K562 (cell line): Measurements from ENCODE around the gene BID. TPM values are rescaled to one million over a fixed set of nuclear protein-coding genes. Genes with fewer than 3 reads are reported as not detected.
"Not testable (repeated sequence)": the region's sequence is repeated elsewhere in the genome, so short reads cannot be mapped to it uniquely, and the experiment has no call there.

Source experiments
- ATAC-seq: fragments of 200-7000 bp; cut with Tn5 transposase; 3 replicates; pipeline ENCODE4 v1.9.1; 2020; ENCODE audit warnings: moderate library complexity
- BruUV-seq: library from RNA; stranded (reverse); fragments of 400-500 nt; replicated peaks from 2 replicates; lab custom pipeline; 2021; lab: Mats Ljungman, UMichigan
- CTCF ChIA-PET: fragments of 300-600 bp; formaldehyde crosslinking; extraction: SDS; loops from one replicate; lab custom pipeline; 2021; ENCODE audit warnings: low intra/inter-chr PET ratio; lab: Yijun Ruan, JAX
- POLR2A ChIA-PET: fragments of 300-600, 350-650 bp; sonication (Branson Sonifier 250); formaldehyde crosslinking; extraction: SDS; loops from one replicate; lab custom pipeline; 2021; ENCODE audit warnings: antibody characterized with exemption, inconsistent platforms; lab: Yijun Ruan, JAX
- DNase-seq, 4 experiments: peaks; one replicate each; pipeline versions ENCODE4 v3.0.0 to v3.0.0-alpha.2; 2011 to 2018; ENCODE audit warnings: low spot score in 3 of 4, mixed read lengths in 3 of 4; ENCODE audit errors: extremely low read depth in 1 of 4
- FAIRE-seq: peaks from 2 replicates; lab custom pipeline; 2011; peaks lifted over from hg19 to GRCh38; lab: Jason Lieb, UNC
- H2AFZ ChIP-seq: 2 replicates; pipeline ENCODE4 v1.6.0; 2011; ENCODE audit warnings: low read depth, low read length, control low read depth, inconsistent platforms
- H3K27ac ChIP-seq: fragments of 200-600 bp; 3 replicates; pipeline ENCODE4 v1.8.0; 2011; ENCODE audit warnings: low read depth, mild to moderate bottlenecking, control low read depth, inconsistent platforms, low read length, moderate library complexity, mixed read lengths; ENCODE audit errors: extremely low read depth
- H3K27me3 ChIP-seq, 2 experiments: fragments of 300-600 bp in 1 of 2; 2 replicates in 1 of 2; 3 replicates in 1 of 2; pipeline versions ENCODE4 v1.6.0 to v1.8.0; 2011; ENCODE audit warnings: inconsistent platforms in 2 of 2, low read length in 2 of 2, mild to moderate bottlenecking in 1 of 2, mixed read lengths in 1 of 2, moderate library complexity in 1 of 2; ENCODE audit not compliant: control insufficient read depth in 2 of 2, insufficient read depth in 2 of 2
- H3K36me3 ChIP-seq: fragments of 300-600 bp; 3 replicates; pipeline ENCODE4 v1.8.0; 2011; ENCODE audit warnings: mild to moderate bottlenecking, low read length, inconsistent platforms; ENCODE audit not compliant: control insufficient read depth, insufficient read depth
- H3K4me1 ChIP-seq, 2 experiments: fragments of 200-600 bp in 1 of 2; replicated peaks in 1 of 2; 2 replicates in 1 of 2; 3 replicates in 1 of 2; pipeline versions ENCODE4 v1.5.1 to v1.8.0; 2011; ENCODE audit warnings: inconsistent platforms in 2 of 2, low read length in 2 of 2, mild to moderate bottlenecking in 1 of 2, mixed read lengths in 1 of 2, moderate library complexity in 1 of 2; ENCODE audit not compliant: control insufficient read depth in 2 of 2, insufficient read depth in 2 of 2
- H3K4me2 ChIP-seq: 2 replicates; pipeline ENCODE4 v1.6.1; 2011; ENCODE audit warnings: low read length, control low read depth, inconsistent platforms, mixed read lengths; ENCODE audit not compliant: insufficient read depth
- H3K4me3 ChIP-seq: fragments of 200-600 bp; sonication (generic), shearing (Covaris generic); 2 replicates; pipeline ENCODE4 v1.5.1; 2016; ENCODE audit warnings: control low read depth, inconsistent platforms
- H3K79me2 ChIP-seq: fragments of 200-600 bp; 3 replicates; pipeline ENCODE4 v1.8.0; 2011; ENCODE audit warnings: low read length, inconsistent platforms; ENCODE audit not compliant: control insufficient read depth, insufficient read depth
- H3K9ac ChIP-seq, 2 experiments: 2 replicates each; pipeline versions ENCODE4 v1.6.0 to v1.6.1; 2011; ENCODE audit warnings: low read depth in 2 of 2, low read length in 2 of 2, control low read depth in 1 of 2, inconsistent platforms in 1 of 2, mild to moderate bottlenecking in 1 of 2, mixed read lengths in 1 of 2; ENCODE audit not compliant: insufficient read depth in 1 of 2
- H3K9me1 ChIP-seq: one replicate; pipeline ENCODE4 v1.6.0; 2011; ENCODE audit warnings: inconsistent platforms, mild to moderate bottlenecking, low read length, moderate library complexity; ENCODE audit not compliant: control insufficient read depth, insufficient read depth
- H3K9me3 ChIP-seq: replicated peaks from 2 replicates; pipeline ENCODE4 v1.5.1; 2011; ENCODE audit warnings: low read depth, low read length, inconsistent platforms; ENCODE audit not compliant: control insufficient read depth, insufficient read depth
- H4K20me1 ChIP-seq: replicated peaks from 2 replicates; pipeline ENCODE4 v1.6.1; 2011; ENCODE audit warnings: low read length, inconsistent platforms, mixed read lengths; ENCODE audit not compliant: control insufficient read depth, insufficient read depth
- C11orf30 ChIP-seq: fragments of 450-650 bp; IDR thresholded peaks from 2 replicates; pipeline ENCODE4 v1.6.1; 2016; ENCODE audit warnings: low read depth, mild to moderate bottlenecking
- MAFG ChIP-seq: fragments of 450-650 bp; conservative IDR thresholded peaks from 2 replicates; pipeline ENCODE4 v1.6.1; 2016; ENCODE audit warnings: missing genetic modification characterization, missing compliant biosample characterization
- NUFIP1 ChIP-seq: fragments of 450-650 bp; IDR thresholded peaks from 2 replicates; pipeline ENCODE4 v1.6.1; 2018; ENCODE audit not compliant: partially characterized antibody
- ZNF121 ChIP-seq: sonication (generic); formaldehyde crosslinking; conservative IDR thresholded peaks from 2 replicates; pipeline ENCODE4 v1.8.0; 2022; ENCODE audit warnings: missing genetic modification reagents
- ZNF316 ChIP-seq: fragments of 450-650 bp; IDR thresholded peaks from 2 replicates; pipeline ENCODE4 v1.6.1; 2016
- WGBS: fragments of 100-300 bp; shearing (Covaris generic); methylation state at CpG from one replicate; pipeline ENCODE4 v1.1.6; 2016; ENCODE audit warnings: low coverage, mixed read lengths; ENCODE audit not compliant: insufficient coverage; ENCODE audit errors: missing lambda C conversion rate; 5-methylcytosine and 5-hydroxymethylcytosine counted together
- in situ Hi-C: fragments of 300-500 bp; cut with MboI; formaldehyde crosslinking; loops from 4 replicates; pipeline ENCODE4 v1.15.0; 2018; ENCODE audit warnings: inconsistent platforms, mixed read lengths
- intact Hi-C: fragments of 100-400 bp; cut with micrococcal nuclease; formaldehyde crosslinking; loops from 2 replicates; pipeline ENCODE4 v1.14.2; 2022
- polyA plus RNA-seq, 8 experiments: library from polyadenylated mRNA; depleted of rRNA in 4 of 8; stranded (reverse) in 5 of 8; unstranded in 3 of 8; fragments of >200 nt; fragmentation: Nextera tagmentation in 2 of 8; fragmentation: Illumina TruSeq in 1 of 8; extraction: Ambion mirVana in 2 of 8; extraction: Trizol in 1 of 8; gene quantifications; 2 replicates each; pipeline versions ENCODE4 v1.2.1 to v1.2.3, GENCODE V29; 2011 to 2014; ENCODE audit warnings: inconsistent platforms in 1 of 8, missing spikeins in 1 of 8
- total RNA-seq, 7 experiments: library from RNA; depleted of rRNA in 6 of 7; stranded (reverse); fragments of >200 nt in 6 of 7; fragmentation: Illumina TruSeq in 2 of 7; extraction: Trizol in 2 of 7; gene quantifications; 2 replicates each; pipeline versions ENCODE4 v1.2.1 to v1.2.3, GENCODE V29; 2011 to 2021; ENCODE audit warnings: low replicate concordance in 1 of 7

The BID gene
- total and polyA plus RNA-seq, 9 of the 15 experiments (the other 6 are each of a cell fraction or from before 2014, with no cell fraction given), result 5.2 to 209 (median 63.7) TPM

DNA sequence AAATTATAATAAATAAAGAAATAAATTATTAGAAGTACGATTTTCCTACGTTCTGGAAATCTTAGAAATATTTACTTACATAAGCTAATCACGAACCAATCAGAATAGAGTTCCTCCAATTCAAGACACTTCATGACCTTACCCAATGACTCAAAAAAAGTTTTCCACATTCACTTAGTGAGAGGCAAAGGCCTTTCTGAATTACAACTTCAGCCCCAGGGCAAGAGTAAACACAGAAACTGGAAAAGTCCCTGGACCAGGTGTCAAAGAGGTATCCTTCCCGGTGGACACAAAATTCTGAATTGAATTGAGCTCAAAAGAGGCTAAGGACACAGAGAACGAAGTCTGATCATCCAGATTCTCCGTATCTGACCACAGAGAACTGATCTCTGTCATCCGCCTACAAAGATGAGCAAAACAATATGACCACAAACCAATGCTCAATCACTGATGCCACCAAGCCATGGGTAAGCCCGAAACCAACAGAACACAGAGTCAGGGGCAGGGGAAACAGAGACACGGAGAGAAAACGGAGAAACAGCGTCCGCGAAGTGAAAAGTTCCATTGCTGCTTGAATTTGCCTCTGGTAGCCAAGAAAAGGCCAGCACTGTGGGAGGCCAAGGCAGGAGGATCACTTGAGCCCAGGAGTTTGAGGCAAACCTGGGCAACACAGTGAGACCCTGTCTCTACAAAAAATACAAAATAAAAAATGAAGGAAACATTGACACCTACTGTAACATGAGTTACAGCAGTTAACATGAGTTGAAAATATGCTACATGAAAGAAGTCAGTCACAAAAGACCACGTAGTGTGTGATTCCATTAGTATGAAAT is 6.8 kb downstream of the BID start:
- Histone ChIP-seq H3K27ac (no peak overlapping the region), H3K4me1 (peaks cover 0 to 31% of the 10 kb centered on the region in 2 experiments; a peak in 3 of 5 replicates)
- POLR2A ChIA-PET, result interaction anchor here (0.6 to 1.1 kb wide), 4 partner anchors 12 to 69 kb away, joined by 3 read pairs; no protein-coding TSS in a partner anchor
- no peak for DNase-seq
- in situ Hi-C loops, result no loop called here
- 79% methylated on average over 14 of the region's 14 CpGs for WGBS
- TF ChIP-seq NUFIP1 (no peak), ZNF121 (CRISPR knock-in tag) (peak; percentile 80)
- TF ChIP-seq, all 486 proteins: peak for 1
- H3K9ac ChIP-seq, result no peak overlapping the region
- peaks cover 51% of the 10 kb centered on the region for H4K20me1 ChIP-seq
- FAIRE-seq, result peak; percentile 49
- H3K9me3 ChIP-seq, result no peaks in the 10 kb centered on the region
- no peak overlapping the region for H3K4me3 ChIP-seq
- H3K27me3 ChIP-seq, result no peaks in the 10 kb centered on the region
- ATAC-seq, result no peak
- H3K9me1 ChIP-seq, result no peaks in the 10 kb centered on the region
- BruUV-seq, result no TSS peak
- H3K4me2 ChIP-seq, result no peak overlapping the region
- H2AFZ ChIP-seq, result no peak overlapping the region
- intact Hi-C loops, result no loop called here
- H3K36me3 ChIP-seq, result peaks cover 14% of the 10 kb centered on the region; the same call in 2 of the 3 replicates
- CTCF ChIA-PET, result no interaction called here
- peaks cover 82% of the 10 kb centered on the region for H3K79me2 ChIP-seq

GRCh38 chr22:17764852-17765251 is 9.4 kb downstream of the BID start:
- H2AFZ ChIP-seq, ATAC-seq, H3K9me3 ChIP-seq, H3K4me3 ChIP-seq, in situ Hi-C loops, H3K27ac ChIP-seq, H3K4me2 ChIP-seq, H3K9ac ChIP-seq, DNase-seq, H3K36me3 ChIP-seq, intact Hi-C loops, CTCF ChIA-PET, H3K27me3 ChIP-seq, BruUV-seq, H3K9me1 ChIP-seq: not testable (repeated sequence)
- peak; percentile 32 for FAIRE-seq
- Histone ChIP-seq H4K20me1 (peaks cover 37% of the 10 kb centered on the region), H3K79me2 (peaks cover 76% of the 10 kb centered on the region), H3K4me1 (peaks cover 0 to 17% of the 10 kb centered on the region in 2 experiments; a peak in 3 of 5 replicates)
- POLR2A ChIA-PET, result interaction anchor here (0.8 to 1.3 kb wide), 3 partner anchors 14 to 315 kb away, joined by 3 to 4 read pairs (median 3); no protein-coding TSS in a partner anchor
- TF ChIP-seq C11orf30 (peak; percentile 77), MAFG (peak; percentile 54), ZNF316 (peak; percentile 78)
- WGBS, result 61% methylated on average over 5 of the region's 5 CpGs
